CD4-positive, alpha-beta memory T cell (primary cell): ENCODE results near the gene PROSER3. TPM values are rescaled to one million over a fixed set of nuclear protein-coding genes. Genes with fewer than 3 reads are reported as not detected.

Experiments used
- CTCF ChIA-PET: fragments of 350-600 bp; sonication (Branson Sonifier 250); formaldehyde crosslinking; loops from one replicate; lab custom pipeline; 2021; ENCODE audit warnings: inconsistent platforms; ENCODE audit not compliant: partially characterized antibody; lab: Charles Lee
- POLR2A ChIA-PET: fragments of 350-600 bp; sonication (Branson Sonifier 250); formaldehyde crosslinking; loops from one replicate; lab custom pipeline; 2021; ENCODE audit not compliant: partially characterized antibody; lab: Charles Lee
- DNase-seq, 5 donors: peaks; one replicate each; pipeline versions ENCODE4 v3.0.0 to v3.0.0-alpha.2; 2020 to 2022; ENCODE audit warnings: mixed read lengths in 1 of 5
- H3K27ac ChIP-seq: one replicate; pipeline ENCODE4 v1.7.0; 2013; ENCODE audit warnings: low read depth, low read length
- H3K27me3 ChIP-seq: 2 replicates; pipeline ENCODE4 v1.7.0; 2013; ENCODE audit warnings: mild to moderate bottlenecking, low read length, moderate library complexity; ENCODE audit not compliant: insufficient read depth
- H3K36me3 ChIP-seq: 2 replicates; pipeline ENCODE4 v1.7.0; 2013; ENCODE audit warnings: mild to moderate bottlenecking, low read length, moderate library complexity; ENCODE audit not compliant: insufficient read depth
- H3K4me1 ChIP-seq: 2 replicates; pipeline ENCODE4 v1.7.0; 2013; ENCODE audit warnings: mild to moderate bottlenecking, low read length, moderate library complexity; ENCODE audit not compliant: insufficient read depth
- H3K4me3 ChIP-seq, 2 donors: one replicate each; pipeline ENCODE4 v1.7.0; 2013; ENCODE audit warnings: low read length in 2 of 2, mild to moderate bottlenecking in 1 of 2
- H3K9me3 ChIP-seq, 2 donors: one replicate each; pipeline ENCODE4 v1.7.0; 2013; ENCODE audit warnings: low read length in 2 of 2, control low read depth in 1 of 2; ENCODE audit not compliant: control insufficient read depth in 1 of 2
- H3K27ac Mint-ChIP-seq, 7 donors: one replicate each; pipeline ENCODE4 v1.8.0; 2020 to 2021; ENCODE audit warnings: mixed read lengths in 7 of 7, mild to moderate bottlenecking in 6 of 7, inconsistent platforms in 3 of 7, moderate library complexity in 3 of 7
- H3K27me3 Mint-ChIP-seq, 2 donors: one replicate each; pipeline ENCODE4 v1.8.0; 2020 to 2021; ENCODE audit warnings: mixed read lengths in 2 of 2
- H3K36me3 Mint-ChIP-seq, 2 donors: one replicate each; pipeline ENCODE4 v1.8.0; 2020 to 2021; ENCODE audit warnings: mixed read lengths in 2 of 2, inconsistent platforms in 1 of 2, mild to moderate bottlenecking in 1 of 2
- H3K4me1 Mint-ChIP-seq, 4 donors: one replicate each; pipeline ENCODE4 v1.8.0; 2020 to 2021; ENCODE audit warnings: mixed read lengths in 4 of 4, mild to moderate bottlenecking in 1 of 4
- H3K4me3 Mint-ChIP-seq, 8 donors: one replicate each; pipeline ENCODE4 v1.8.0; 2020 to 2021; ENCODE audit warnings: mixed read lengths in 8 of 8, mild to moderate bottlenecking in 7 of 8, moderate library complexity in 6 of 8, inconsistent platforms in 3 of 8
- H3K9me3 Mint-ChIP-seq, 8 donors: one replicate each; pipeline ENCODE4 v1.8.0; 2020 to 2021; ENCODE audit warnings: mixed read lengths in 8 of 8, mild to moderate bottlenecking in 5 of 8, inconsistent platforms in 3 of 8, moderate library complexity in 1 of 8
- intact Hi-C: fragments of 100-400 bp; cut with micrococcal nuclease; formaldehyde crosslinking; loops from one replicate; pipeline ENCODE4 v1.15.1; 2023
- polyA plus RNA-seq, 2 donors: library from polyadenylated mRNA; unstranded; fragments of 300-500 nt; fragmentation: Illumina TruSeq; gene quantifications; one replicate each; pipeline ENCODE4 v1.2.3, GENCODE V29; 2021
- total RNA-seq, 2 experiments: library from RNA; stranded (reverse); gene quantifications; one replicate each; pipeline ENCODE4 v1.2.3, GENCODE V29; 2021

The PROSER3 gene
- total and polyA plus RNA-seq, 4 experiments from 2014 or later, result 2.0 to 46.5 (median 28.4) TPM

GRCh38 chr19:35753634-35754369, 4.2 kb upstream of the PROSER3 start:
- Histone ChIP-seq H3K4me1 (peaks cover 34% of the 10 kb centered on the region), H3K36me3 (peaks cover 23% of the 10 kb centered on the region), H3K9me3 (no peaks in the 10 kb centered on the region), H3K27me3 (no peaks in the 10 kb centered on the region), H3K4me3 (no peak overlapping the region), H3K27ac (no peak overlapping the region)
- Mint-ChIP-seq H3K9me3 (peaks cover 0 to 3% (median 0%) of the 10 kb centered on the region in 8 donors), H3K27me3 (peaks cover 0 to 2% of the 10 kb centered on the region in 2 donors), H3K27ac (peak overlapping the region in 1 of 7 donors; percentile 56), H3K36me3 (peaks cover 6 to 22% of the 10 kb centered on the region in 2 donors), H3K4me1 (peaks cover 14 to 35% (median 24%) of the 10 kb centered on the region in 4 donors), H3K4me3 (peak overlapping the region in 2 of 8 donors; percentile 10 to 15)
- no peak for DNase-seq
- intact Hi-C loops, result no loop called here
- ChIA-PET CTCF (no interaction called here), POLR2A (interaction anchor here (1.0 kb wide), 2 partner anchors 13 to 22 kb away, joined by 3 read pairs; no protein-coding TSS in a partner anchor)

DNA sequence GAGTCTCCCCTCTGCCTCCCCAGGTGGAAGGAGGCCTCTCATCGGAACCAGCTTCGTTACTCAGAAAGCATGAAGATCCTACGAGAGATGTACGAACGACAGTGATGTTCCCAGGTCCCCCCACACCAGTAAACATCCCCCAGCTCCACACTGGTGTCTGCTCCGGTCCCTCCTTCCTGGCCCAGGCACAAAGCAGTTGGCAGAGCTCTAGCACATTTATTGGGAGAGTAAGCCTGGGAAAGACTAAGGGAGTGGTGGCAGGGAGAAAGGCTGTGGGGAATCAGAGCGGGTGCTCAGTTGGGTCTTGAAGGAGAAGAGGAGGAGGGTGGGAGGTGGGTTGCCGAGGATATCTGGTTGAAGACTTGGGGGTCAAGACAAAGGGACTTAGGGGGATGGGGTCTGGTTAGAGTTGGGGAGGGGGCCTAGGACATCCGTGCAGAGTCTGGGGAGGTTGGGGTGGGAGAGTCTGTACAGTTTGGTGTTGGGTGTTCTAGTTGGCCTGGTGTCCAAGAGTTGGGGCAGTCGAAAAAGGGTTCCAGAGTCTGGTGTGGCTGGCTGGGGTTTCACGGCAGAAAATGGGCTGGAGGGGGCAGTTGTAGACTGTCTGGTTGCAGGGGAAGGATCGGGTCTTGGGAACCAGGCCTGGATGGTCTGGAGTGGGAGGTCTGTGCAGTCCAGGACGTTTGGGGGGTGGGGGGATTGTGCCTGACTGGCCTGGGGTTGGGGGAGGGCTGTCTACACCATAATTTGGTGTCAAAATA, 3.4 kb upstream of the PROSER3 start:
- Histone ChIP-seq H3K4me1 (peaks cover 35% of the 10 kb centered on the region), H3K27me3 (no peaks in the 10 kb centered on the region), H3K4me3 (no peak overlapping the region), H3K9me3 (no peaks in the 10 kb centered on the region), H3K36me3 (peaks cover 23% of the 10 kb centered on the region), H3K27ac (no peak overlapping the region)
- intact Hi-C loops, result no loop called here
- Mint-ChIP-seq H3K4me1 (peaks cover 18 to 37% (median 25%) of the 10 kb centered on the region in 4 donors), H3K27ac (peak overlapping the region in 2 of 7 donors; percentile 27 to 56), H3K36me3 (peaks cover 6 to 22% of the 10 kb centered on the region in 2 donors), H3K27me3 (peaks cover 0 to 2% of the 10 kb centered on the region in 2 donors), H3K4me3 (peak overlapping the region in 4 of 8 donors; percentile 13 to 49 (median 40)), H3K9me3 (peaks cover 0 to 3% (median 0%) of the 10 kb centered on the region in 8 donors)
- ChIA-PET CTCF (no interaction called here), POLR2A (interaction anchor here (1.0 kb wide), 1 partner anchor 23 kb away, joined by 3 read pairs; no protein-coding TSS in a partner anchor)
- no peak for DNase-seq

DNA sequence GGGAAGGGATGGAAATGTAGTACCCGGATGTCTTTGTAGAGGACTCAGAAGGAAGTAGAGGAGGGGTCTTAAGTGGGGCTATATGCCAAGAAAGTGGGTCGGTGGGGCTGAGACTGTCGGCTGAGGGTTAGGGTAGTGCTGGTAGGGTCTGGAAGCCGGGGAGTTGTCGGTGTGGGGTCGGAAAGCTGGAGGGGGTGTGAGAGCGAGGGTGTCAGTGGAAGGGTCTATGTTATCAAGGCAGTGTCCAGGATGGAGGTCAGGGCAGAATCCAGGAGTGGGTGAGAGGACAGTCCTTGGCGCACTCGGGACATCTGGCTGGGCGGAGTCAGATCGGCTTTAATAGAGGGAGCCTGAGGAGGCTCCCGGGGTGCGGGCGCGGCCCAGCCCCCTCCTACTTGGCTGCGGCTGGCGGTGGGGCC, 2.8 kb upstream of the PROSER3 start:
- H3K36me3 Mint-ChIP-seq, result peaks cover 6 to 22% of the 10 kb centered on the region in 2 donors
- no peaks in the 10 kb centered on the region for H3K27me3 ChIP-seq
- H3K9me3 ChIP-seq, result no peaks in the 10 kb centered on the region
- no peak for DNase-seq
- H3K27me3 Mint-ChIP-seq, result peaks cover 0 to 2% of the 10 kb centered on the region in 2 donors
- CTCF ChIA-PET, result no interaction called here
- peaks cover 17 to 40% (median 27%) of the 10 kb centered on the region in 4 donors for H3K4me1 Mint-ChIP-seq
- intact Hi-C loops, result no loop called here
- peaks cover 36% of the 10 kb centered on the region for H3K4me1 ChIP-seq
- peaks cover 0 to 3% (median 0%) of the 10 kb centered on the region in 8 donors for H3K9me3 Mint-ChIP-seq
- H3K36me3 ChIP-seq, result peaks cover 23% of the 10 kb centered on the region
- POLR2A ChIA-PET, result interaction anchor here (2.9 to 3.6 kb wide), 3 partner anchors 10 to 15 kb away, joined by 16 to 23 read pairs (median 16); partner anchors contain the start of genes IGFLR1, PSENEN and U2AF1L4
- H3K4me3 Mint-ChIP-seq, result peak overlapping the region in 7 of 8 donors; percentile 13 to 65 (median 40)
- no peak overlapping the region for H3K4me3 ChIP-seq
- H3K27ac Mint-ChIP-seq, result peak overlapping the region in 3 of 7 donors; percentile 27 to 41 (median 32)
- H3K27ac ChIP-seq, result no peak overlapping the region

DNA sequence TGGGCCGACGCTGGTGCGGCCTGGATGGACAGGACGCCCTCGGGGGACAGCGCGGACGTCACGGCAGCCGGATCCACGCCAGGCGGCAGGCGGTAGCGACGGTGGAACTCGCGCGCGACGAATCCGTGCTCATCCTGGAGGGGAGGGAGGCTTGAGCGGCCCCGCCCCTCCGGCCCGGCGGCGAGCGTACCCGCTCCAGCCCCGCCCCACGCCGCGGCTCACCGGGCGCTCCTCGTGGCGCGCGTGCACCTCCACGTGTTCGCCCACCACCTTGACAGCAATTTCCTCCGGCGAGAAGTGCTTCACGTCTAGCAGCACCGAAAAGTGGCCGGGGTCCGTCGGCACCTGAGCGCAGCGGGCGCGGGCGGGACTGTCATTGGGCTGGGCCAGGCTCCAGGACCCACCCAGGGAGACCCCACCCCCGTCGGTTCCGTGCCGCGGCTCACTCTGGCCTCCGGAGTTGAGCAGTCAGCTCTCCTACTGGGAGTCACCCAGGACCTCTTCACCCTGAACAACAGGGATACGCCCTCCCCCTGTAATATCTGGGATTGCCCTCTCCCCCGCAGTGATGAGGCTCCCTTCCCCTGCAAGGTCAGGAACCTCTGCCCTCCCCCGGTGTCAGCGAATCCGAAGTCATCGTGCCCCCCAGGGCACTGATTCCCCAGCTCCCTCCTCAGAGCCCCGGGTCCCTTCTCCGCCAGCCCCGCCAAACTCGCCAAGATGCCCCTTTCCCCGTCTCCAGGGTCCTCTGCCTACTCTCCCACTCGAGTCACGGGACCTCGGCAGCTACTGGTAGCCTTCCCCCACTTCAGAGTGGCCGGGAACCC, 2.2 kb upstream of the PROSER3 start:
- ChIA-PET POLR2A (interaction anchor here (2.4 to 3.6 kb wide), 4 partner anchors 7 to 16 kb away, joined by 14 to 23 read pairs (median 16); partner anchors contain the start of genes IGFLR1, LIN37, PSENEN and U2AF1L4), CTCF (no interaction called here)
- Histone ChIP-seq H3K4me3 (no peak overlapping the region), H3K4me1 (peaks cover 36% of the 10 kb centered on the region), H3K36me3 (peaks cover 23% of the 10 kb centered on the region), H3K9me3 (no peaks in the 10 kb centered on the region), H3K27ac (no peak overlapping the region), H3K27me3 (no peaks in the 10 kb centered on the region)
- H3K27me3 Mint-ChIP-seq, result peaks cover 0 to 2% of the 10 kb centered on the region in 2 donors
- H3K4me3 Mint-ChIP-seq, result peak overlapping the region in 7 of 8 donors; percentile 13 to 61 (median 34)
- peaks cover 17 to 40% (median 27%) of the 10 kb centered on the region in 4 donors for H3K4me1 Mint-ChIP-seq
- peak overlapping the region in 4 of 7 donors; percentile 41 to 59 (median 50) for H3K27ac Mint-ChIP-seq
- H3K36me3 Mint-ChIP-seq, result peaks cover 6 to 22% of the 10 kb centered on the region in 2 donors
- H3K9me3 Mint-ChIP-seq, result peaks cover 0 to 3% (median 0%) of the 10 kb centered on the region in 8 donors
- DNase-seq, result peak; percentile 57 to 69 (median 68)
- intact Hi-C loops, result no loop called here

GRCh38 chr19:35756377-35757230, 1.4 kb upstream of the PROSER3 start, which contains the start of gene HSPB6:
HSPB6 (minus strand) TSS chr19:35757029; CDS start chr19:35757008, 21 bp downstream.
- H3K27ac Mint-ChIP-seq, result peak within 1 kb of the TSS; percentile 94 to 99 (median 97)

More at GRCh38 chr19:35756377-35757230, 1.4 kb upstream of the PROSER3 start, which contains the start of gene HSPB6:
- peak within 1 kb of the TSS in 1 of 2 donors; percentile 91 for H3K4me3 ChIP-seq
- intact Hi-C loops, result no loop called here
- Mint-ChIP-seq H3K36me3 (peaks cover 6 to 22% of the 10 kb centered on the region in 2 donors), H3K9me3 (peaks cover 0 to 3% (median 0%) of the 10 kb centered on the region in 8 donors), H3K27me3 (peaks cover 0 to 2% of the 10 kb centered on the region in 2 donors), H3K4me3 (peak within 1 kb of the TSS; percentile 94 to 100 (median 98)), H3K4me1 (peaks cover 17 to 40% (median 27%) of the 10 kb centered on the region in 4 donors)
- no peak for DNase-seq
- H3K4me1 ChIP-seq, result peaks cover 36% of the 10 kb centered on the region
- no peaks in the 10 kb centered on the region for H3K27me3 ChIP-seq
- H3K27ac ChIP-seq, result peak within 1 kb of the TSS; percentile 89
- H3K9me3 ChIP-seq, result no peaks in the 10 kb centered on the region
- peaks cover 23% of the 10 kb centered on the region for H3K36me3 ChIP-seq
- POLR2A ChIA-PET, result interaction anchor here (0.7 to 3.6 kb wide), 5 partner anchors 8 to 54 kb away, joined by 3 to 23 read pairs (median 16); partner anchors contain the start of genes IGFLR1, LIN37, PSENEN and U2AF1L4
- CTCF ChIA-PET, result interaction anchor here (1.3 kb wide), 2 partner anchors 9 to 246 kb away, joined by 3 to 5 read pairs; partner anchors contain the start of gene LIN37
